ENCODE measurements around the gene EFNA4. TPM values are rescaled to one million over a fixed set of nuclear protein-coding genes. Genes with fewer than 3 reads are reported as not detected.
A peak's percentile ranks its signal among the peaks of the same experiment; 100 is the strongest.

Gene EFNA4
- total and polyA plus RNA-seq, 9 of the 15 experiments (the other 6 are each of a cell fraction or from before 2014, with no cell fraction given) = 0.68 to 7.4 (median 6.1) TPM

- TF ChIP-seq ZBTB40 (IDR thresholded peaks at IDR 0.05) (peak; percentile 34; the same call in 1 of the 2 replicates), ZBTB40 (CRISPR knock-in tag; IDR thresholded peaks at IDR 0.05) (no peak), ZNF449 (CRISPR knock-in tag; IDR thresholded peaks at IDR 0.05) (no peak), RBM22 (IDR thresholded peaks at IDR 0.05; ENCODE audit: low read depth, low read length, poor library complexity, severe bottlenecking) (no peak), MIER1 (IDR thresholded peaks at IDR 0.05; ENCODE audit: low read depth) (0 out of 2 replicates have a peak, but pooled peaks have one; percentile 19), CCNT2 (IDR thresholded peaks at IDR 0.05; ENCODE audit: borderline replicate concordance, extremely low read depth, insufficient read length, low read depth, low read length) (peak; percentile 12), ZNF668 (CRISPR knock-in tag; IDR thresholded peaks at IDR 0.05) (no peak), EGR1 (conservative IDR thresholded peaks at IDR 0.05) (no peak), NRF1 (conservative IDR thresholded peaks at IDR 0.05 in 1 of 2, IDR thresholded peaks at IDR 0.05 in 1 of 2) (peak; percentile 31 to 51; a peak in 2 of 4 replicates), HIVEP1 (CRISPR knock-in tag; IDR thresholded peaks at IDR 0.05) (no peak), PPARD (CRISPR knock-in tag; IDR thresholded peaks at IDR 0.05) (no peak), ZNF583 (CRISPR knock-in tag; IDR thresholded peaks at IDR 0.05) (no peak), CXXC5 (CRISPR knock-in tag; IDR thresholded peaks at IDR 0.05) (0 out of 2 replicates have a peak, but pooled peaks have one; percentile 31), SREBF1 (IDR thresholded peaks at IDR 0.05; ENCODE audit: borderline replicate concordance, low read depth, low read length) (no peak)
- TF ChIP-seq, protein P1, sequence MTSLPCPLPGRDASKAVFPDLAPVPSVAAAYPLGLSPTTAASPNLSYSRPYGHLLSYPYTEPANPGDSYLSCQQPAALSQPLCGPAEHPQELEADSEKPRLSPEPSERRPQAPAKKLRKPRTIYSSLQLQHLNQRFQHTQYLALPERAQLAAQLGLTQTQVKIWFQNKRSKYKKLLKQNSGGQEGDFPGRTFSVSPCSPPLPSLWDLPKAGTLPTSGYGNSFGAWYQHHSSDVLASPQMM (CRISPR knock-in tag; IDR thresholded peaks at IDR 0.05) = no peak
Measured at GRCh38 chr1:155079487-155080311, 16.2 kb downstream of the EFNA4 start (continued).

Data from K562 (cell line).